Bronchial epithelial cell (primary cell): ENCODE measurements around the gene BBOX1. TPM values are rescaled to one million over a fixed set of nuclear protein-coding genes. Genes with fewer than 3 reads are reported as not detected.
"Not testable (repeated sequence)": the region's sequence is repeated elsewhere in the genome, so short reads cannot be mapped to it uniquely, and the experiment has no call there.

Source experiments
- DNase-seq: peaks from one replicate; pipeline ENCODE4 v3.0.0-alpha.2; 2010; ENCODE audit warnings: low read depth
- FAIRE-seq: peaks from 2 replicates; lab custom pipeline; 2011; peaks lifted over from hg19 to GRCh38; lab: Jason Lieb, UNC
- H3K27me3 ChIP-seq: 2 replicates; pipeline ENCODE4 v1.5.1; 2011; ENCODE audit warnings: low read length; ENCODE audit not compliant: control insufficient read depth, insufficient read depth
- H3K36me3 ChIP-seq: 2 replicates; pipeline ENCODE4 v1.5.1; 2011; ENCODE audit warnings: low read length; ENCODE audit not compliant: control insufficient read depth, insufficient read depth
- H3K4me3 ChIP-seq: 2 replicates; pipeline ENCODE4 v1.5.1; 2011; ENCODE audit warnings: mild to moderate bottlenecking, low read depth, low read length, control low read depth
- CTCF ChIP-seq: IDR thresholded peaks from 2 replicates; pipeline ENCODE4 v1.5.1; 2011; ENCODE audit warnings: mild to moderate bottlenecking, moderate library complexity, low read length, control low read depth, inconsistent platforms; ENCODE audit not compliant: insufficient read depth, severe bottlenecking
- total RNA-seq: library from RNA; depleted of rRNA; stranded (reverse); fragments of >200 nt; gene quantifications from 2 replicates; pipeline ENCODE4 v1.2.1, GENCODE V29; 2014

Gene BBOX1
- total RNA-seq, 1 donor from 2014 or later = 1.3 TPM

DNA sequence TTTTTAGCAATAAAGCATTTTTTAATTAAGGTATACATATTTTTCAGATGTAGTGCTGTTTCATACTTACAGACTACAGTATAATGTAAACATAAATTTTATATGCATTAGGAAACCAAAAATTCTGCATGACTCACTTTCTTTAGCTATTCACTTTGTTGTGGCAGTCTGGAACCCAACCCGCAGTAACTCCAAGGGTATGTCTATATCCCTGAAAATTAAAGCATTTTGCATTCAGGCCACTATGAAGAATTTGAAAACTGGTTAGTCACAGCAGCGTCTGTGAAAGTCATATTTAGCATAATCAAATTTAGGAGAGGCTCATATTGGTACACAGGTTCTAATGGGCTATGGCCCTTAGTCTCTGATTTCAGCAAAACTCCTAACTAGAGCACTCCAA lies 46.8 kb downstream of the BBOX1 start:
- Histone ChIP-seq H3K27me3 (no peaks in the 10 kb centered on the region), H3K36me3 (no peaks in the 10 kb centered on the region), H3K4me3 (no peak overlapping the region)
- DNase-seq (peak; percentile 63), FAIRE-seq (no peak)
- TF ChIP-seq CTCF = no peak

- no peak overlapping the region for H3K4me3 ChIP-seq
- no peaks in the 10 kb centered on the region for H3K36me3 ChIP-seq
- H3K27me3 ChIP-seq = no peaks in the 10 kb centered on the region
- FAIRE-seq (no peak), DNase-seq (peak; percentile 90)
- TF ChIP-seq CTCF = no peak
Observed at GRCh38 chr11:27088353-27088752, 47.7 kb downstream of the BBOX1 start.

DNA sequence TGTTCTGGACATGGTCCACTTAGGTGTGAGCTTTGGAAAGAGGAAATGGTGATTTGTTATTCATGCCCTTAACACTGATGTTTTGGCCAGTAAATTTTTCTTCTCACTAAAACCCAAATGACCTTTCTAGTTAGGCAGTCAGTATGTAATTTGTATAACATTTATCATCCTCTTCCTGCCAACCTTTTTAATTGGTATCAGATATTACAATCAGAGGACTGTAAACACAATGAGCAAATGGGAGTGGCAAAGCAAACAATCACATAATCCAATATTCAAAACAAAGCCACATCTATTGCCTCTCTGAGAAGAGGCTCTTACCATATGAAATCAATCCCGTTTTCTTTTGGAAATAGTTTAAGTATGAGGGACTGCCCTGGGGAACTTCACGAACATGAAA lies 49.1 kb downstream of the BBOX1 start:
- TF ChIP-seq CTCF = no peak
- H3K36me3 ChIP-seq = no peaks in the 10 kb centered on the region
- FAIRE-seq (no peak), DNase-seq (peak; percentile 25)
- H3K27me3 ChIP-seq = no peaks in the 10 kb centered on the region
- H3K4me3 ChIP-seq = no peak overlapping the region

DNA sequence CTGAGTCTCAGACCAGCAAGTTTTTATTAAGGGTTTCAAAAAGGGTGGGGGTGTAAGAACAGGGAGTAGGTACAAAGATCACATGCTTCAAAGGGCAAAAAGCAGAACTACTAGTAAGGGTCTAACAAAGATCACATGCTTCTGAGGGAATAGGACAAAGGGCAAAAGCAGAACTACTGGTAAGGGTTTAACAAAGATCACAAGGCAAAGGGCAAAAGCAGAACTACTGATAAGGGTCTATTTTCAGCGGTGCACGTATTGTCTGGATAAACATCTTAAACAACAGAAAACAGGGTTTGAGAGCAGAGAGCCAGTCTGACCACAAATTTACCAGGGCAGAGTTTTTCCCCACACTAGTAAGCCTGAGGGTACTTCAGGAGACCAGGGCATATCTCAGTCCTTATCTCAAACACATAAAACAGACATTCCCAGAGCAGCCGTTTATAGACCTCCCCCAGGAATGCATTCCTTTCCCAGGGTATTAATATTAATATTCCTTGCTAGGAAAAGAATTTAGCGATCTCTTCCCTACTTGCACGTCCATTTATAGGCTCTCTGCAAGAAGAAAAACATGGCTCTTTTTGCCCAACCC lies 49.8 kb downstream of the BBOX1 start:
- DNase-seq, H3K27me3 ChIP-seq, FAIRE-seq, H3K36me3 ChIP-seq, H3K4me3 ChIP-seq: not testable (repeated sequence)

DNA sequence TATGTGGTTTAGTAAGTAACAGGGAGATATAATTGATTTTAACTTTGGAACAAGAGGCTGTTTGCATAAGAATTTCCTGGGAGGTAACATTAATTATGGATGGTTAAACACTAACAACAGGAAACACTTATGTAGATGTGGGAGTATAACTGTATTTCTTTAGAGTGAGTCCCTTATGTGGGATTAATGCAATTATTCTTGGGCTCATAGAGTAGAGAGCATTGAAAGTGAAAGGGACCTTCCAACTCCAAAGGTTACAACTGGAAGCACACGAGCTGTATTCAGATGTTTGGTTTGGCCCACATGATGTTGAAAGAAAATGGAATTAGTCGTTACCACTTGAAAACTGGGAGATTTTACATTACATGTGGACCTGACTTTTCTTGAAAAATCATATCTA lies 53.5 kb downstream of the BBOX1 start:
- TF ChIP-seq CTCF = no peak
- no peaks in the 10 kb centered on the region for H3K27me3 ChIP-seq
- no peak overlapping the region for H3K4me3 ChIP-seq
- DNase-seq (no peak), FAIRE-seq (no peak)
- no peaks in the 10 kb centered on the region for H3K36me3 ChIP-seq

GRCh38 chr11:27095059-27095458 lies 54.4 kb downstream of the BBOX1 start:
- DNase-seq (no peak), FAIRE-seq (no peak)
- Histone ChIP-seq H3K4me3 (no peak overlapping the region), H3K27me3 (no peaks in the 10 kb centered on the region), H3K36me3 (no peaks in the 10 kb centered on the region)
- TF ChIP-seq CTCF = no peak
